Heart left ventricle (tissue), 16 donors: ENCODE results near the gene PMEPA1. TPM values are rescaled to one million over a fixed set of nuclear protein-coding genes. Genes with fewer than 3 reads are reported as not detected.

ENCODE experiments used
- ATAC-seq, 4 donors: fragments of 200-7000 bp; cut with Tn5 transposase; one replicate each; pipeline ENCODE4 v1.9.1; 2020 to 2022; ENCODE audit warnings: moderate library complexity in 4 of 4, mild to moderate bottlenecking in 3 of 4, moderate number of reproducible peaks in 1 of 4
- DNase-seq, 5 donors: peaks; one replicate each; pipeline ENCODE4 v3.0.0-alpha.2; 2020
- H3K27ac ChIP-seq, 12 donors: fragments of 200-600 bp; sonication (generic) in 4 of 12; one replicate each; pipeline versions ENCODE4 v1.5.0 to v1.8.0; 2016 to 2022; ENCODE audit warnings: mild to moderate bottlenecking in 2 of 12
- H3K27me3 ChIP-seq, 9 donors: fragments of 200-600 bp; sonication (generic) in 2 of 9; one replicate each; pipeline versions ENCODE4 v1.5.1 to v1.8.0; 2016 to 2022; ENCODE audit warnings: mild to moderate bottlenecking in 3 of 9
- H3K36me3 ChIP-seq, 9 donors: fragments of 200-600 bp; sonication (generic) in 2 of 9; one replicate each; pipeline versions ENCODE4 v1.5.0 to v1.8.0; 2018 to 2022; ENCODE audit warnings: mild to moderate bottlenecking in 2 of 9
- H3K4me1 ChIP-seq, 12 donors: fragments of 200-600 bp; sonication (generic) in 4 of 12; one replicate each; pipeline versions ENCODE4 v1.5.0 to v1.8.0; 2016 to 2022; ENCODE audit warnings: mild to moderate bottlenecking in 3 of 12
- H3K4me3 ChIP-seq, 12 donors: fragments of 200-600 bp; sonication (generic) in 4 of 12; one replicate each; pipeline versions ENCODE4 v1.5.0 to v1.8.0; 2017 to 2022; ENCODE audit warnings: mild to moderate bottlenecking in 9 of 12, moderate library complexity in 4 of 12
- H3K9me3 ChIP-seq, 12 donors: fragments of 200-600 bp; sonication (generic) in 4 of 12; one replicate each; pipeline versions ENCODE4 v1.5.0 to v1.8.0; 2016 to 2022; ENCODE audit warnings: mild to moderate bottlenecking in 1 of 12
- CTCF ChIP-seq, 12 donors: fragments of 200-600 bp; sonication (generic) in 4 of 12; IDR thresholded peaks; one replicate each; pipeline versions ENCODE4 v1.5.0 to v1.8.0; 2018 to 2022; ENCODE audit warnings: antibody characterized with exemption in 12 of 12, mild to moderate bottlenecking in 5 of 12
- POLR2A ChIP-seq, 2 donors: fragments of 450-650 bp; IDR thresholded peaks; one replicate each; pipeline ENCODE4 v1.6.1; 2017; ENCODE audit warnings: antibody characterized with exemption in 2 of 2, mild to moderate bottlenecking in 2 of 2, moderate library complexity in 2 of 2
- WGBS, 4 donors: extraction: QIAGEN DNeasy Blood & Tissue Kit in 2 of 4; methylation state at CpG; one replicate each; pipeline versions ENCODE4 v1.1.5 to v1.1.7; 2013 to 2018; 5-methylcytosine and 5-hydroxymethylcytosine counted together
- intact Hi-C, 10 donors: fragments of 100-400 bp; cut with DNase I; formaldehyde crosslinking; loops; one replicate each; pipeline versions ENCODE4 v1.11.1 to v1.14.2; 2022
- polyA plus RNA-seq, 2 donors: library from polyadenylated mRNA; stranded (reverse); fragments of 200-250 nt; gene quantifications; one replicate each; pipeline ENCODE4 v1.2.3, GENCODE V29; 2013
- total RNA-seq, 9 donors: library from RNA; depleted of rRNA in 2 of 9; stranded (reverse); fragments of >200 nt in 2 of 9; fragmentation: NEBNext Ultra II Directional in 3 of 9; extraction: Animal tissue kit (Norgen Biotek cat#: 25700) in 3 of 9; gene quantifications; one replicate each; pipeline versions ENCODE4 v1.1.0 to v1.2.4, GENCODE V29; 2016 to 2023
- donor health status: ischemic (EF 13 %, LVEDD 7.1; RV severe dilation, severe dysfunction).
- donor health status: healthy with polysubstance abuse.
- donor health status: DM: no; HTN: yes; CAD: no.
- donor health status: DM: no; HTN: no; CAD: no.
- donor health status: ischemic (EF 25% LVEDD 6.9; RV normal size, moderate dysfunction).
- donor health status: ischemic (EF 25% LVEDD 5.7; RV mildly dilated, moderate dysfunction).
- donor health status: healthy.
- donor health status: DM: yes; HTN: yes; CAD: no.
- donor health status: ischemic (EF 35%, LVEDD 5.7; RV mildly dilated, moderate dysfunction).
- donor health status: nonischemic (EF 11% LVEDD 7.7; RV severe dilation, severe dysfunction).
- donor health status: DM: yes; HTN: yes; CAD: no.
- donor health status: PGD.
- donor health status: ischemic (EF 29% LVEDD 5.4; RV normal size, mild dysfunction).
- donor health status: nonischemic (EF 23%, LVEDD 6.1; RV moderate dilation, normal function).

Gene PMEPA1
- total and polyA plus RNA-seq, 11 donors = 12.6 to 115 (median 30.0) TPM

DNA sequence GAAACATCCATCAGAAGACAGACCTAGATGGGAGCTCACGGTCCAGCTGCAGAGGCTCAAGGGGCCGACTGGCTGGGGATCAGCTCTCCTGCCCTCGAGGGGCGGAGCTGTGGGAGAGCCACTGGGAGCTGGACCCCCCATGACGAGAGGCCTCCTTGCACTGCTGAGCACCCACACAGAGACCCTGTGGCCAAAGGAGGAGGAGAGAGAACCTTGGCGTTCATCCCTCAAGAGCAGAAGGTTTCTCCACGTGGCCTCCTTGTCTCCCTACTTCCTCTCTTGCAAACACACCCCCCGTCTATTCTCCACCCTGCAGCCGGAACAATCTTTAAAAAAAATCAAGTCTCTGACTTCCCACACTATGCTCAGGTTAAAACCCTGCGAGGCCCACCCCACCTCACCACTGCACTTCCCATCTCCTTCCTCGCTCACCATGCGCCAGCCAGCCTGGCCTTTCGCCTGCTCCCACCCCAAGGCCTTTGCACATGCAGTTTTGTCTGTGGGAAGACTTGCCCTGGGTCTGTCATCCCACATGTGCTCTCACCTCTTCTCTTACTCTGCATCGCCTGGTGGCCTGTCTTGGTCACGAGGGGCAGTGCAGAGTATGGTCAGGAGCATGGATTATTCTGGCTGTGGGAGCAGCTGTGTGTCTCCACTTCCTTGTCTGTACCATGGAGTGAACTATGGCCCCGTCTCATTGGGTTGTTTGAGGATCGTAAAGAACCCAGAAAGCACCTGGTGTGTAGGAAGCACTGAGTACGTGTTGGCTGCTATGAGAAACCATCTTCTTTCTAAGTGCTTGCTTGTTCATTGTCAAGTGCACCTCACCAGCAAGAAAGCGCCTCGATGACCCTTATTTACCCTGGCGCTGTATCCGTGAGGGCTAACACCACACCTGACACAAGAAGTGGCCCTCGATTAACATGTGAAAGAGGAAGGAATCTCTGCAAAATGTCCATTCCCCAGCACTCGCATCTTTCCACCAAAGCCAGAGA lies 32.9 kb downstream of the PMEPA1 start:
- intact Hi-C loops = no loop called here
- no peaks in the 10 kb centered on the region for H3K27me3 ChIP-seq
- DNase-seq (no peak), ATAC-seq (no peak)
- H3K4me3 ChIP-seq = no peak overlapping the region
- no peak overlapping the region for H3K27ac ChIP-seq
- 78 to 85% (median 82%) methylated on average over 24 of the region's 24 CpGs for WGBS, 4 donors
- TF ChIP-seq POLR2A (IDR thresholded peaks at IDR 0.05) = no peak
- TF ChIP-seq CTCF (IDR thresholded peaks at IDR 0.05) = no peak
- peaks cover 0 to 80% (median 31%) of the 10 kb centered on the region in 12 donors for H3K4me1 ChIP-seq
- no peaks in the 10 kb centered on the region for H3K9me3 ChIP-seq
- H3K36me3 ChIP-seq = no peaks in the 10 kb centered on the region

- no peak for TF ChIP-seq CTCF (IDR thresholded peaks at IDR 0.05)
- no peak for TF ChIP-seq POLR2A (IDR thresholded peaks at IDR 0.05)
- peak overlapping the region in 1 of 12 donors; percentile 11 for H3K27ac ChIP-seq
- no peaks in the 10 kb centered on the region for H3K36me3 ChIP-seq
- H3K27me3 ChIP-seq = no peaks in the 10 kb centered on the region
- H3K9me3 ChIP-seq = no peaks in the 10 kb centered on the region
- H3K4me3 ChIP-seq = no peak overlapping the region
- DNase-seq (no peak), ATAC-seq (no peak)
- H3K4me1 ChIP-seq = peaks cover 0 to 82% (median 34%) of the 10 kb centered on the region in 12 donors
- WGBS, 4 donors = 55 to 69% (median 60%) methylated on average over 11 to 12 of the region's 12 CpGs
- intact Hi-C loops = no loop called here
These were observed 34.0 kb downstream of the PMEPA1 start for GRCh38 chr20:57675773-57676172.

DNA sequence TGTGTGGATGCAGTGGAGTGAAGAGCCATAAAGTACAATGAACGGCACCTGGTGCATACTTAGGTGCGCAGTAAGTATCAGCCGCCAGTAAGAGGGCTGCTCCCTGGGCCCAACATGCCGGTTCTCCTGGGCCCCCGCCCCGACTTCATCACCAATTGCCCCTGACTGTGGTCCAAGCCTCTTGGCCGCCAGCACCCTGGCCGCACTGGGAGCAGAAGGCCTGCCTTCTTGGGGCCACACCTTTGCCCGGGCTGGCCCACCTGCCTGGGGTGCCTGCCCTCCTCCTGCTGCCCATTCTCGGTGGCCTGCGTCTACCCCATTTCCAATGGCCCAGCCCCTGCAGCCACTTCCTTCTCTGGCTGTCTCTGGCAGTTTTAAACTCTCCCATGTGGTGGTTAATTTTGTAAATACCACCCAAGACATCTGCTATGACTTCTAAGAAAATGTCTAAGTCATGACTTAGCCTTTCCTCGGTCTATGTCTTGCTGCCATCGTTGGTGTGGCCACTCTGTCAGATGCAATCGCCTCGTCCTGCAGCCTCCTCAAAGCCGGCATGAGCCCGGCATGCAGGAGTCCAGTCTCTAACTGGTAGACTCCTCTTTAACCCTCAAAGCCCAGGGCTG lies 36.8 kb downstream of the PMEPA1 start:
- intact Hi-C loops = loop anchor here in 1 of 10 donors (5.0 kb wide), 1 partner anchor 34 kb away; no protein-coding TSS in a partner anchor
- Histone ChIP-seq H3K4me1 (peaks cover 0 to 75% (median 32%) of the 10 kb centered on the region in 12 donors), H3K27me3 (no peaks in the 10 kb centered on the region), H3K9me3 (no peaks in the 10 kb centered on the region), H3K36me3 (no peaks in the 10 kb centered on the region), H3K4me3 (no peak overlapping the region), H3K27ac (peak overlapping the region in 1 of 12 donors; percentile 56)
- TF ChIP-seq POLR2A (IDR thresholded peaks at IDR 0.05) = no peak
- TF ChIP-seq CTCF (IDR thresholded peaks at IDR 0.05) = no peak
- ATAC-seq (no peak), DNase-seq (no peak)
- 89 to 92% (median 91%) methylated on average over 17 of the region's 17 CpGs for WGBS, 4 donors

GRCh38 chr20:57672164-57672563 lies 37.7 kb downstream of the PMEPA1 start:
- peak overlapping the region in 6 of 12 donors; percentile 2 to 32 (median 14) for H3K4me3 ChIP-seq
- H3K36me3 ChIP-seq = no peaks in the 10 kb centered on the region
- intact Hi-C loops = loop anchor here in 1 of 10 donors (5.0 kb wide), 1 partner anchor 35 kb away; no protein-coding TSS in a partner anchor
- no peaks in the 10 kb centered on the region for H3K9me3 ChIP-seq
- 13 to 42% (median 27%) methylated on average over 16 to 26 of the region's 26 CpGs for WGBS, 4 donors
- no peak for TF ChIP-seq POLR2A (IDR thresholded peaks at IDR 0.05)
- no peak for TF ChIP-seq CTCF (IDR thresholded peaks at IDR 0.05)
- ATAC-seq (peak; percentile 74 to 92 (median 80)), DNase-seq (peak in 4 of 5 donors; percentile 63 to 78 (median 74))
- H3K27ac ChIP-seq = peak overlapping the region in 3 of 12 donors; percentile 18 to 56 (median 40)
- peaks cover 0 to 72% (median 29%) of the 10 kb centered on the region in 12 donors for H3K4me1 ChIP-seq
- H3K27me3 ChIP-seq = no peaks in the 10 kb centered on the region
